ENCODE measurements around the gene DNAJC16. TPM values are rescaled to one million over a fixed set of nuclear protein-coding genes. Genes with fewer than 3 reads are reported as not detected.

Gene DNAJC16
- polyA plus RNA-seq, 4 donors: 20.9 to 39.0 (median 31.3) TPM

DNA sequence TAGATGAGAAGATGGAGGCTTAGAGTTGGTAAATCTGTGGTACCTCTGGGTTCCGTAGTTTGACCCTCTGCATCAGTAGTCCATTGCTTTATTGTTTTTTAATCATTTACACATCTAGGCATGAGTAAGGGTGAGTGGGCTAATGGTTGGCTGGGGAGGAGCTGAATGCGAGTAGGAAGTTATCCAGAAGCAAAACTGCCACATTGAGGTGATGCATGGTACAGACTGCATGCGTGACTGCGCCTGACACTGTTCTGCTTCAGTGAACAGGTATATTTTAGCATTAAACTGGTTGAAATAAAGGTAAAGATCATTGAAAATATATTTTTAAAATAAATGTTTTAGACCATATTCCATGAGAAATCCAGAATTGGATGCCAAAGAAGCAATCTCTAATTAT lies 4.4 kb downstream of the DNAJC16 start:
- no peak for DNase-seq (ENCODE audit: low read depth in 4 of 4, low spot score in 2 of 4)

DNA sequence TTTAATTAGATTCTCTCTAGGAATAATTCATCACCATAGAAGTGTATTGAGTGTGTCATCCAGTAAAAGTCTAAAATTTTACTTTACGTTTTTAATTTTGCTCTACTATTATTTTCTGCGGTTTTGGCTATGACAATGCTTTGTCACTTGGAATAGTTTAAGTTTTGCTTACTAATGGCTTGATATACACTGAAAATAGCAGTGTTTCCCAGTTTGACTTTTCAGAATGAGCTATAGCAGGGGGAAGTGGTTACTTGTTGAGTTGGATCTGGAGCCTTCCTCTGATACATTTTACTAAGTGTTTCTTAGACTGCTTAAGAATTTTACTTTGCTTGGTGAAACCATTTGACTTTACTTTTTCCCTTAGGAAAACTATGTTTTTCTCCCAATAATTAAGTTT lies 5.0 kb downstream of the DNAJC16 start:
- no peak for DNase-seq (ENCODE audit: low read depth in 4 of 4, low spot score in 2 of 4)

GRCh38 chr1:15538771-15539170 lies 12.1 kb downstream of the DNAJC16 start:
- no peak for DNase-seq (ENCODE audit: low read depth in 4 of 4, low spot score in 2 of 4)

DNA sequence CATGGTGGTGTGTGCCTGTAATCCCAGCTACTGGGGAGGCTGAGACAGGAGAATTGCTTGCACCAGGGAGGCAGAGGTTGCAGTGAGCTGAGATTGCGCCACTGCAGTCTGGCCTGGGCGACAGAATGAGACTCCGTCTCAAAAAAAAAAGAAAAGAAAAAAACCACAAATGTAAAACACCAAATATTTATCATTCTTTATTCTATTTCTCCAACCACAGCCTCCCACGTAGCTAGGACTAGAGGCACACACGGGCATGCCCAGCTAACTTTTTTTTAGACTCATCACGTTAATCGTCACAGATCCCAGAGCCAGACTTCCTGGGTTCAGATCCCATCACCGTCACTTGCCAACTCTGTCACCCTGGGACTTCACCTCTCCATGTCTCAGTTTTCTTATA lies 13.5 kb downstream of the DNAJC16 start:
- no peak for DNase-seq (ENCODE audit: low read depth in 4 of 4, low spot score in 2 of 4)

GRCh38 chr1:15541231-15541792 lies 14.7 kb downstream of the DNAJC16 start:
- no peak for DNase-seq (ENCODE audit: low read depth in 4 of 4, low spot score in 2 of 4)

- DNase-seq (ENCODE audit: low read depth in 4 of 4, low spot score in 2 of 4): no peak
Measured at GRCh38 chr1:15542388-15543250, 16.0 kb downstream of the DNAJC16 start.

- DNase-seq (ENCODE audit: low read depth in 4 of 4, low spot score in 2 of 4): no peak
Measured at GRCh38 chr1:15543251-15543588, 16.6 kb downstream of the DNAJC16 start.

GRCh38 chr1:15543589-15544568 lies 17.2 kb downstream of the DNAJC16 start:
- no peak for DNase-seq (ENCODE audit: low read depth in 4 of 4, low spot score in 2 of 4)

DNA sequence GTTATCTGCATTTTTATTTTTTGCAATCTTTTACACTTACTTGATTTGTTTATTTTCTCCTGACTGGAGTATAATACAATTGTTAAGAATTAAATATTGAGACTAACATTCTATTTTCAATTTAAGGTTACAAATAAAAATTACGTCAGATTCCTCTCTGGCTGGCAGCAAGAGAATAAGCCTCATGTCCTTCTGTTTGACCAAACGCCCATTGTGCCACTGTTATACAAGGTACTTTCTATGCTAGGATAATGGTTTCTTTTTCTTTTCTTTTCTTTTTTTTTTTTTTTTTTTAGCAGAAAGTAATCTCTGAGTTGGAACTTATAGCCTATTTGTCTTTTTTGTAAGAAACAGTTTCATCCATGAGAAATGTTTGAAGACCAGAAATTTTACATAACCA lies 20.0 kb downstream of the DNAJC16 start:
- DNase-seq (ENCODE audit: low read depth in 4 of 4, low spot score in 2 of 4): no peak

GRCh38 chr1:15550573-15550972 lies 23.9 kb downstream of the DNAJC16 start:
- no peak for DNase-seq (ENCODE audit: low read depth in 4 of 4, low spot score in 2 of 4)

DNA sequence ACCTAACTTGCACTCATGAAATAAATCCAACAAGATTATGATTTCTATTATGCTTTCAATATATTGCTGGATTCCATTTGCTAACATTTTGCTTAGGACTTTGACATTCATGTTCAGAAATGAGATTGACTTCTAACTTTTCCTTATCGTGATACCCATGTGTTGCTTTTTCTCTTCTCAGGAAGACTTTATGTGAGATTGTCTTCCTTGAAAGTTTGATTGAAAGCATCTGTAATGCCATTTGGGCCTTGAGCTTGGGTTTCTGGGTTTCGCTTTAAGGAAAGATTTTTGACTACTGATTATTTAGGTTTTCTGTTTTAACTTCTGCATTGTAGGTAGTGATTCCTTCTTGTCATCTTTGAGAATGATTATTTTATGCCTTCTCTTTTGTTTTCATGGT lies 30.4 kb downstream of the DNAJC16 start:
- no peak for DNase-seq (ENCODE audit: low read depth in 4 of 4, low spot score in 2 of 4)

DNA sequence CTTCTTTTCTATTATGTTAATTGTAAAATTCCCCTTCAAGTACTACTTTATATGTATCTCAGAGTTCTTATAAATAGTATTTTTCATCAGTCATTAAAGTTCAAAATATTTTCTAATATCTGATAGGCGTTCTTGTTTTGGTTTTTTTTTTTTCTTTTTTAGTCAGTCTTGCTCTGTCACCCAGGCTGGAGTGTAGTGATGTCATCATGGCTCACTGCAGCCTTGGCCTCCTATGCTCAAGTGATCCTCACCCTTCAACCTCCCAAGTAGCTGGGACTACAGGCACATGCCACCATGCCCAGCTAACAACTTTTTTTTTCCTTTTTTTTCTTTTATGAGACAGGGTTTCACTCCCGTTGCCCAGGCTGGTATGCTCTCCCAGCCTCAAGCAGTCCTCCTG lies 30.9 kb downstream of the DNAJC16 start:
- DNase-seq (ENCODE audit: low read depth in 4 of 4, low spot score in 2 of 4): no peak

DNA sequence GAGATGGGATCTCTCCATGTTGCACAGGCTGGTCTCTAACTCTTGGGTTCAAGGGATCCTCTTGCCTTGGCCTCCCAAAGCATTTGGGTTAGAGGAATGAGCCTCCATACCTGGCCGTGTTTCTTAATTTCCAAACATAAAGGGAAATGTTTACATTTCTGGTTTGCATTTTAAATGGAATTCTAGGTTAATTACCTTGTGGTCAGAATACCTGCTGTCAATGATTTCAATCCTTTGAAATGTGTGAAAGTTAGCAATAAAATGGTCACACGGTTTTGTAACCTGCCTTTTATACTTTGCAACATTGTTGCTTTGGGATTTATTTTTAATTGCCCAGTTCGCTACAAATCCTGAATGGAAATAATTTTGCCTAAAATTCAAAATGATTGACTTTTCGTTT lies 31.9 kb downstream of the DNAJC16 start:
- DNase-seq (ENCODE audit: low read depth in 4 of 4, low spot score in 2 of 4): no peak

DNA sequence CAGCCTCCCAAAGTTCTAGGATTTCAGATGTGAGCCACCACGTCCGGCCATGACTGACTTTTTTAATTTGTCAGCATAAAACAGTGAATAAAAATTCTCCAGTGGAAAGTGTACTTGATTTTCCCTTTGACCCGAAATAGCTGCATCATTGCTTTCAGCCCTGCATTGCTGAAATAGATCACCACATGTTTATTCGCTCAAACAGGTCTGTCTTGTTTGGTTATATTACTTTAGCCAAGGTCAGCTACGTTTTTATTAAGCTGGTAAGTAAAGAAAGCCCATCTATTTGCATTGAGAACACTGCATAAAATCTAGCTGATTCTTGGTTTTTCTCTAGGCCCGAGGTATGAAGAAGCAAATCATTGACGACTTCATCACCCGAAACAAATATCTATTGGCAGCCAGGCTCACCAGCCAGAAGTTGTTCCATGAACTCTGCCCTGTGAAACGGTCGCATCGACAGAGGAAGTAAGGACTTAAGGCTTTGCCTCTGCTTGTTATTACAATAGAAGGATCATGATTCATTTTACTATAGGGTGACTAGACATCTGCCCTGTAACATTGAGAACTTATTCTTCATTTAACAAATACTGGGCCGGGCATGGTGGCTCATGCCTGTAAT lies 32.7 kb downstream of the DNAJC16 start:
- DNase-seq (ENCODE audit: low read depth in 4 of 4, low spot score in 2 of 4): peak in 1 of 4 donors; percentile 12

GRCh38 chr1:15568387-15569073 lies 41.9 kb downstream of the DNAJC16 start:
- DNase-seq (ENCODE audit: low read depth in 4 of 4, low spot score in 2 of 4): no peak

DNA sequence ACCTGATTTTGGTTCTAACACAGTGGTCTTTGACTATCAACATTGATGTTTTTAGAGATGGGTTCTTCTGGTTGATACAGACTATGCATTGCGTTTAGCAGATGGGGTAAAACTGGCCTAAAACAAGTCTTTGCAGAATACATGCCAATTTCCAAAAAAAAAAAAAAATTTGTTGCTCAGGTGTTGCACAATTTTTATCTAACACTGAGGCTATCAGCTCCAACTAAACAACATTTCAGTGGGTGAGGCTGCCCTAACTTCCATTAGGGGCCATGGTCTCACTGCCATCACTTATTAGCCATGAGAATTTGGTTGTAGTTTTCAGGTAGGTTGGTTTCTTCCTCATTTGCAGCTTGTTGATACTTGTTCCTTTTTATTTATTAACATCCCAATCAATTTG lies 44.2 kb downstream of the DNAJC16 start:
- DNase-seq (ENCODE audit: low read depth in 4 of 4, low spot score in 2 of 4): no peak

DNA sequence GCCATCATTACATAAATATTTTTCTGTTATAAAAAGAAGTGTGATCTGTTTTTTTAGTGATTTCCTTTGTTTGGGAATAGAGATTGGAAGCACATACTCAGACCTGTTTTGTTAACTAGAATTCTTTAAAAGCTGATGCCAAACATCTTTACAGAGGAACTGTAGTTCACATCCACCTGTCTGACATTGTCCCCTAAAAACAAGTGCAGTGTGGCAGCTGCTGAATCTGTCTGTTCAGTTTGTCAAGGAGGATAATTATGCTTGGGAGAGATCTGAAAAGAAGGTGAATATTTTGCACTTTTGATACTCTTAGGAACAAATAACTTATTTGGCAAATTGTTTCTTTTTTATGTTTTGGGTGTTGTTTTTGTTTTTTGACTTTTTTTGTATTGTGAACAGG lies 44.6 kb downstream of the DNAJC16 start:
- DNase-seq (ENCODE audit: low read depth in 4 of 4, low spot score in 2 of 4): no peak

GRCh38 chr1:15573477-15573876 lies 46.8 kb downstream of the DNAJC16 start:
- no peak for DNase-seq (ENCODE audit: low read depth in 4 of 4, low spot score in 2 of 4)

DNA sequence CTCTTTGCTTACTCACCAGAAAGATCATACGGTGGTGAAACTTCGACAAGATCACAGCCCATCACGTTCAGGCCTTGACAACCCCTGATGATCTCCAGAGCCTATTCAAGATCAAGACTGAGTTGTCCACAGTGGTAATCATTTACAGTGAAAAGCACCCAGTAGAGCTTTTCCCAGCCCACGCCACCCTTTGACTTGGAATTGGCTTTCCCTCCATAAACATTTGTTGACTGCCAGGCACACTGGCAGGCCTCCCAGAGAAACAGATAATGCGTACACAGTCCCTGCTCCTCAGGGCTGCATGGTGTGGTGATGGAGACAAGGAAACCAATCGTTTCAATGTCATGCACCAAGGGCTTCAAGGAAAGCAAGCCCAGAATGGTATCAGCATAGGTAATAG lies 48.1 kb downstream of the DNAJC16 start:
- no peak for DNase-seq (ENCODE audit: low read depth in 4 of 4, low spot score in 2 of 4)

DNA sequence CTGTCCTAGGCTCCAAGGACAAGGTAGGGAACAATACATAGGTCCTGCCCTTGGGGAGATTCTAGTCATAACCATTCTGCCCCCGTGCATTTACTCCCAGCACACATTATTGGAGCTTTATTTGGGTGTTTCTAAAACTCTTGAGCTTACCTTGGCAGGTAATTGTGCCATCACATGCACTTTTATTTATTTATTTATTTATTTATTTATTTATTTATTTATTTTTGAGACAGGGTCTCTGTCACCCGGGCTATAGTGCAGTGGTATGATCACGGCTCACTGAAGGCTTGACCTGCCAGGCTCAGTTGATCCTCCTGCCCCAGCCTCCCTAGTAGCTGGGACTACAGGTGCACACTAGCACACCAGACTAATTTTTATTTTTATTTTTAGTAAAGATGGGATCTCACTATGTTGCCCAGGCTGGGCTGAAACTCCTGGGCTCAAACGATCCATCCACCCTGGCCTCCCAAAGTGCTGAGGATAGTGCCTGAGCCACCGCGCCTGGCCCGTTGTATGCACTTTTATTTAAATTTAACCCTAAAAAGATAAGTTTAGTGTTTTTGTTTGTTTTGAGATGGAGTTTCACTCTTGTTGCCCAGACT lies 49.0 kb downstream of the DNAJC16 start:
- no peak for DNase-seq (ENCODE audit: low read depth in 4 of 4, low spot score in 2 of 4)
